Measurements from ENCODE around the gene ZNF266.

ZNF266 gene

GRCh38 chr19:9406798-9407352, 28.5 kb downstream of the ZNF266 start:
- no peak for TF ChIP-seq GATA2 (IDR thresholded peaks at IDR 0.05; ENCODE audit: low read depth, low read length)
- TF ChIP-seq GATA3 (IDR thresholded peaks at IDR 0.05; ENCODE audit: low read depth, low read length) = no peak

DNA sequence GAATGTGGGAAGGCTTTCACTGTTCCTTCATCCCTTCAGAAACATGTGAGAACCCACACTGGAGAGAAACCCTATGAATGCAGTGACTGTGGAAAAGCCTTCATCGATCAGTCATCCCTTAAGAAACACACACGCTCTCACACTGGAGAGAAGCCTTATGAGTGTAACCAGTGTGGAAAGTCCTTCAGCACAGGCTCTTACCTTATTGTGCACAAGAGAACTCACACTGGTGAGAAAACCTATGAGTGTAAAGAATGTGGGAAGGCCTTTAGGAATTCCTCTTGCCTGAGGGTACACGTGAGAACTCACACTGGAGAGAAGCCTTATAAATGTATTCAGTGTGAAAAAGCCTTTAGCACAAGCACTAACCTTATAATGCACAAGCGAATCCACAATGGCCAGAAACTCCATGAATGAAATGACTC, 54.0 kb downstream of the ZNF266 start:
- TF ChIP-seq GATA3 (IDR thresholded peaks at IDR 0.05; ENCODE audit: low read depth, low read length) = no peak
- no peak for TF ChIP-seq GATA2 (IDR thresholded peaks at IDR 0.05; ENCODE audit: low read depth, low read length)

DNA sequence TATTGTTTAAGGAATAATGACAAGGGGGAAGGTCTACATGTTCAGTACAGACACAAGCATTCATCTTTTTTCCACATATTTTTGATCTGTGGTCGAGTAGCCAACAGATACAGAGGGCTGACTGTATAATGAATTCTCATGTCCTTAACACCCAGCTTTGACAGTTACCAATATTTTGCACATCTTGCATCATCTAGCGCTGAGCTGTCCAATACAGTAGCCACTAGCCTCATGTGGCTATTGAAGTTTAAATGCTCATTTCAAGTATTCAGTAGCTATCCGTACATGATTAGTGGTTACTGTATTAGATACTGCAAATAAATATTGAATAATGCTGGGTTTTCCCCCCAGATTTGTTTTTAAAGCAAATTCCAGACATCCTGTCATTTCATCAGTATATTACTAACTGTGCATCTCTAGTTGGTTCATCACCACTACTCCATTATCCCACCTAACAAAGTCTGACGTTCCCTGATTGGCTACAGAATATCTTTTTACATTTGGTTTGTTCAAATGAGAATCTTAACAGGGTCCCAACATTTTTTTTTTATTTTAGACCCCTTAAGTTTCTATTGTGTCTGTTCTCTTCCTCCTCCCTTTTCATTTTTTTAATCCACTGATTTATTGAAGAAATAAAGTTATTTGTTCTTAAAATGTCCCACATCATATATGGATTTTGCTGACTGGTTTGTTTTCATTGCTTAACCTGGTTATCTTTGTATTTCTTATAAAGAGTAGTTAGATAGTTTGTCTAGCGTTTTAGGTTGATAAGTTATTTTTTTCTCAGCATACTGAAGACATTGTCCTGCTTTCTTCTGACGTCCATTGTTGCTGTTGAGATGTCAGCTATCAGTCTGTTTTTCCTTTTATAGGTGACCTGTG, 64.4 kb downstream of the ZNF266 start:
- TF ChIP-seq GATA3 (IDR thresholded peaks at IDR 0.05; ENCODE audit: low read depth, low read length) (no peak), GATA2 (IDR thresholded peaks at IDR 0.05; ENCODE audit: low read depth, low read length) (no peak)

GRCh38 chr19:9362905-9363304, 72.5 kb downstream of the ZNF266 start, which contains the start of gene ZNF177:
Gene ZNF177, plus strand, starts transcription at chr19:9363013. Its CDS starts 15,299 bp downstream, at chr19:9378312.
- TF ChIP-seq GATA2 (IDR thresholded peaks at IDR 0.05; ENCODE audit: low read depth, low read length) (no peak), GATA3 (IDR thresholded peaks at IDR 0.05; ENCODE audit: low read depth, low read length) (no peak)
